ENCODE results near the gene ACP7. TPM values are rescaled to one million over a fixed set of nuclear protein-coding genes. Genes with fewer than 3 reads are reported as not detected.
"Not testable (repeated sequence)": the region's sequence is repeated elsewhere in the genome, so short reads cannot be mapped to it uniquely, and the experiment has no call there.

ACP7 gene
- total RNA-seq, 4 donors from 2014 or later = 0.90 to 3.1 (median 1.6) TPM

DNA sequence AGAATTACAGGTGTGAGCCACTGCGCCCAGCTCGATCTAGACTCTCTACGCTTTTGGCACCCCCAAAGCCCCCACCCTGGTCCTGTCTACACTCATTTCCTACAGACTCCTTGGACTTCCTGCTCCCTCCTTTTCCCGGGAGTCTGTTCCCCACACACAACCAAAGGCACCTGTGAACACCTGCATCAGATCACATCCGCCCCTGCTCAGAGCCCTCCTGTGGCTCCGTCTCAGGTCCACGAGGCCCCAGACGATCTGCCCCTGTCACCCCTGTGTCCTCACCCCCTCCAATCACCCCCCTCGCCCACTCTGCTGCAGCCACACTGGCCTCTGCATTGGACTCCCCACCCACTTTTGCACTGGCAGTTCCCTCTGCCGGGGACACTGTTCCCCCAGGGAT lies 29.0 kb downstream of the ACP7 start:
- Histone ChIP-seq H3K4me3 (no peak overlapping the region), H3K36me3 (no peaks in the 10 kb centered on the region), H3K4me1 (no peaks in the 10 kb centered on the region), H3K27ac (no peak overlapping the region), H3K9me3 (no peaks in the 10 kb centered on the region), H3K27me3 (peaks cover 0 to 22% of the 10 kb centered on the region in 2 donors)
- WGBS, 2 donors = 73 to 78% methylated on average over 10 of the region's 10 CpGs
- no peak for TF ChIP-seq CTCF (IDR thresholded peaks at IDR 0.05)
- no peak for TF ChIP-seq POLR2A (IDR thresholded peaks at IDR 0.05)
- no peak for TF ChIP-seq EP300 (IDR thresholded peaks at IDR 0.05)
- no peak for DNase-seq (ENCODE audit: low spot score in 2 of 2)

DNA sequence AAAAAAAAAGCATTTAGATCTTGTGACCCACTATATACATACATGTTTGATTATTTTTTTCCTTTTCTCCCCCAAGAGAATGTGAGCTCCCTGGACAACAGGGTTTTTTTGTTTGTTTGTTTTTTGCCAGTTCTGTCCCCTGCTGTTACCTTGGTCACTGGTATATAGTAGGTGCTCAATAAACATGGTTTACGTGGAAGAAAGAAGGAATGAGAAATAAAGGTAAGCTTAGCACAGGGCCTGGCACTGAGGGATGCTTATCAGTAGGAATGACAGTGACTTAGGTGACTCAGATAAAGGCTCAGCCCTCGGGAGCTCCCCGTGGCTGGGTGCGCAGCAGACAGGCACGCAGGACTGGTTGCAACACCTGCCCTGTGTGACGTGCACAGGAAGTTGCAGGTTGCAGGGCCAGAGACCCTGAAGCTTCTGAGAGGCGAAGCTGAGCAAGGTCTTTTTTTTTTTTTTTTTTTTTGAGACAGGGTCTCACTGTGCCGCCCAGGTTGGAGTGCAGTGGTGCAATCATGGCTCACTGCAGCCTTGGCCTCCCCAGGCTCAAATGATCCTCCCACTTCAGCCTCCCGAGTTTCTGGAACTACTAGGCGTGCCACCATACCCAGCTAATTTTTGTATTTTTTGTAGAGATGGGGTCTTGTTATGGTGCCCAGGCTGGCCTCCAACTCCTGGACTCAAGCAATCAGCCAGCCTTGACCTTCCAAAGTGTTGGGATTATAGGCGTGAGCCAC lies 31.1 kb downstream of the ACP7 start:
- TF ChIP-seq POLR2A (IDR thresholded peaks at IDR 0.05) (no peak), CTCF (IDR thresholded peaks at IDR 0.05) (no peak), EP300 (IDR thresholded peaks at IDR 0.05) (no peak)
- Histone ChIP-seq H3K4me1 (no peaks in the 10 kb centered on the region), H3K4me3 (no peak overlapping the region), H3K36me3 (no peaks in the 10 kb centered on the region), H3K27me3 (peaks cover 0 to 22% of the 10 kb centered on the region in 2 donors), H3K9me3 (no peaks in the 10 kb centered on the region), H3K27ac (no peak overlapping the region)
- WGBS, 2 donors = 83% methylated on average over 11 of the region's 11 CpGs
- no peak for DNase-seq (ENCODE audit: low spot score in 2 of 2)

DNA sequence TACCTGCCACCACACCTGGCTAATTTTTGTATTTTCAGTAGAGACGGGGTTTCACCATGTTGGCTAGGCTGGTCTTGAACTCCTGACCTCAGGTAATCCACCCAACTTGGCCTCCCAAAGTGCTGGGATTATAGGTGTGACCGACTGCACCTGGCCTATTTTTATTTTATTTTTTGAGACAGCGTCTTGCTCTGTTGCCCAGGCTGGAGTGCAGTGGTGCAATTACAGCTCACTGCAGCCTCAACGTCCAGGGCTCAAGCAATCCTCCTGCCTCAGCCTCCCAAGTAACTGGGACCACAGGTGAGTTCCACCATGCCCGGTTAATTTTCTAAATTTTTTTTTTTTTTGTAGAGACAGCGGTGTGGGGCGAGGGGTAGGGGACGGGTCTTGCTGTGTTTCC lies 32.9 kb downstream of the ACP7 start:
- not testable (repeated sequence) for H3K4me3 ChIP-seq; H3K9me3 ChIP-seq; H3K36me3 ChIP-seq; H3K27ac ChIP-seq; H3K4me1 ChIP-seq; DNase-seq (ENCODE audit: low spot score in 2 of 2)
- WGBS, 2 donors = 76 to 81% methylated on average over 8 of the region's 8 CpGs
- peaks cover 0 to 23% of the 10 kb centered on the region in 2 donors for H3K27me3 ChIP-seq

DNA sequence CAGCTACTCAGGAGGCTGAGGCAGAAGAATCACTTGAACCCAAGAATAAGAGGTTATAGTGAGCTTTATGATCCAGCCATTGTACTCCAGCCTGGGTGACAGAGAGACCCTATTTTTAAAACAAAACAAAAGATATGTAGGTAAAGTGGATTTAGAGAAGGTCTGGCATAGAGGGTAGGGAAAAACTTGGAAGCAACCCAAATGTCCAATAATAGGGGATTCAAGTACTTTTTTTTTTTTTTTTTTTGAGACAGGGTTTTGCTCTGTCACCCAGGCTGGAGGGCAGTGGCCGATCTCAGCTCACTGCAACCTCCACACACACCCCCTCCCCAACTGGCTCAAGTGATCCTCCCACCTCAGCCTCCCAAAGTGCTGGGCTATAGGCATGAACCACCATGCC lies 35.7 kb downstream of the ACP7 start:
- H3K36me3 ChIP-seq = no peaks in the 10 kb centered on the region
- H3K9me3 ChIP-seq = no peaks in the 10 kb centered on the region
- TF ChIP-seq CTCF (IDR thresholded peaks at IDR 0.05) = no peak
- no peak for TF ChIP-seq POLR2A (IDR thresholded peaks at IDR 0.05)
- TF ChIP-seq EP300 (IDR thresholded peaks at IDR 0.05) = no peak
- no peak overlapping the region for H3K27ac ChIP-seq
- DNase-seq (ENCODE audit: low spot score in 2 of 2) = no peak
- WGBS, 2 donors = 30 to 38% methylated on average over 1 of the region's 1 CpG
- peaks cover 0 to 4% (median 0%) of the 10 kb centered on the region in 4 donors for H3K4me1 ChIP-seq
- H3K27me3 ChIP-seq = peaks cover 0 to 5% of the 10 kb centered on the region in 2 donors
- no peak overlapping the region for H3K4me3 ChIP-seq

DNA sequence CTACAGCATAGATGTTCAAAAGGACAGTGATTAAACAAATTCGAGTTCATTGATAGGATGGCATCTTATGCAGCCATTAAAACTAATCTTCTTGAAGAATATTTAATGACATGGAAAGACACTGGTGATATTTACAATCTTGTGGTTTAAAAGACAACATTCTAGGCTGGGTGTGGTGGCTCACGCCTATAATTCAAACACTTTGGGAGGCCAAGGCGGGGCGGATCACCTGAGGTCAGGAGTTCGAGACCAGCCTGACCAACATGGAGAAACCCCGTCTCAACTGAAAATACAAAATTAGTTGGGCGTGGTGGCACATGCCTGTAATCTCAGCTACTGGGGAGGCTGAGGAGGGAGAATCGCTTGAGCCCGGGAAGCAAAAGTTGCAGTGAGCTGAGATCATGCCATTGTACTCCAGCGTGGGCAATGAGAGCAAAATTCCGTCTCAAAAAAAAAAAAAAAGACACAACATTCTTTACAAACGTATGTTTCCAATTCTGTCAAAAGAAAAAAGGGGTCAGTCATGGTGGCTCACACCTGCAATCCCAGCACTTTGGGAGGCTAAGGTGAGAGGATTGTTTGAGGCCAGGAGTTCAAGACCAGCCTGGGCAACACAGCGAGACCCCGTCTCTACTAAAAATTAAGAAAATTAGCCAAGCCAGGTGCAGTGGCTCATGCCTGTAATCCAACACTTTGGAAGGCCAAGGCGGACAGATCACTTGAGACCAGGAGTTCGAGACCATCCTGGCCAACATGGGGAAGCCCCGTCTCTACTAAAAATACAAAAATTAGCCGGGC lies 39.0 kb downstream of the ACP7 start:
- Histone ChIP-seq H3K4me1 (peaks cover 0 to 30% (median 10%) of the 10 kb centered on the region in 4 donors), H3K4me3 (no peak overlapping the region), H3K9me3 (no peaks in the 10 kb centered on the region), H3K27ac (no peak overlapping the region), H3K27me3 (peaks cover 0 to 5% of the 10 kb centered on the region in 2 donors), H3K36me3 (no peaks in the 10 kb centered on the region)
- no peak for TF ChIP-seq POLR2A (IDR thresholded peaks at IDR 0.05)
- 73 to 76% methylated on average over 18 of the region's 18 CpGs for WGBS, 2 donors
- no peak for DNase-seq (ENCODE audit: low spot score in 2 of 2)

DNA sequence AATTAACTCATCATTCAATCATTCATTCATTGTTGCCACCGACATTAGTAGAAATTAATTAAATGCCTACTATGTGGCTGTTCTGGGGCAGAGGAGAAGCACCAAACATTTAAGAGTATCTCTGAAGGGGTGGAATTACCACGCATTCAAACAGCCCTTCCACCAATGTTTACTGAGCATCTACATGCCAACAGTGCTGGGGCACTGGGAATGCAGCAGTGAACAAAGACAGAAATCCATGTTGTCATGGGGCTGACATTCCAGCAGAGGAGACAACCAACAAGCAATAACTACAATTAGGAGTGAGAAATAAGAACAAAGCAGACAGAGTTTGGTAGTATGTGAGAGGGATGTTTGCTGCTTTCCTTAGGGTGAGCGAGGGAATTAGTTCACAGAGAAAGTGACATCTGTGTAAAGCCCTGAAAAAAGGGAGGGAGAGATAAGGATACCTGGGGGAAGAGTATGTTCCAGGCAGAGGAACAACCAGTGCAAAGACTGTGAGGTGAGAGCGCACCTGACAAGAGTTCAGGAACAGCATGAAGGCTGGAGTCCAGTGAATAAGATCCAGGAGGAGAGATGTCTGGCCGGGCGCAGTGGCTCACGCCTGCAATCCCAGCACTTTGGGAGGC lies 40.1 kb downstream of the ACP7 start:
- DNase-seq (ENCODE audit: low spot score in 2 of 2) = no peak
- no peak overlapping the region for H3K4me3 ChIP-seq
- H3K9me3 ChIP-seq = no peaks in the 10 kb centered on the region
- peaks cover 0 to 5% of the 10 kb centered on the region in 2 donors for H3K27me3 ChIP-seq
- H3K4me1 ChIP-seq = peaks cover 0 to 41% (median 19%) of the 10 kb centered on the region in 4 donors
- H3K27ac ChIP-seq = no peak overlapping the region
- no peak for TF ChIP-seq EP300 (IDR thresholded peaks at IDR 0.05)
- TF ChIP-seq CTCF (IDR thresholded peaks at IDR 0.05) = no peak
- no peak for TF ChIP-seq POLR2A (IDR thresholded peaks at IDR 0.05)
- 75 to 80% methylated on average over 7 of the region's 7 CpGs for WGBS, 2 donors
- no peaks in the 10 kb centered on the region for H3K36me3 ChIP-seq
